Muscle of back (tissue), 11 donors: ENCODE data around the gene CNTNAP5. TPM values are rescaled to one million over a fixed set of nuclear protein-coding genes. Genes with fewer than 3 reads are reported as not detected.
A peak's percentile ranks its signal among the peaks of the same experiment; 100 is the strongest.

ENCODE experiments used
- DNase-seq, 3 donors: peaks; one replicate each; pipeline versions ENCODE4 v3.0.0 to v3.0.0-alpha.2; 2013
- polyA plus RNA-seq, 10 donors: library from polyadenylated mRNA; unstranded; fragments of 120-200 nt; gene quantifications; one replicate each; pipeline ENCODE4 v1.2.1, GENCODE V29; 2013; ENCODE audit not compliant: insufficient read length in 10 of 10

The CNTNAP5 gene
- polyA plus RNA-seq, 10 donors, result 0.14 to 0.47 (median 0.19) TPM

GRCh38 chr2:124542932-124543640, 518.0 kb downstream of the CNTNAP5 start:
- DNase-seq, result peak in 1 of 3 donors; percentile 38

GRCh38 chr2:124547700-124548099, 522.6 kb downstream of the CNTNAP5 start:
- DNase-seq, result no peak

GRCh38 chr2:124558277-124558905, 533.3 kb downstream of the CNTNAP5 start:
- DNase-seq, result no peak

GRCh38 chr2:124559236-124559635, 534.1 kb downstream of the CNTNAP5 start:
- no peak for DNase-seq

- no peak for DNase-seq
Measured at GRCh38 chr2:124560592-124561112, 535.6 kb downstream of the CNTNAP5 start.

- no peak for DNase-seq
Measured at GRCh38 chr2:124561486-124561885, 536.4 kb downstream of the CNTNAP5 start.

- no peak for DNase-seq
Measured at GRCh38 chr2:124563426-124563825, 538.3 kb downstream of the CNTNAP5 start.

GRCh38 chr2:124566518-124566970, 541.5 kb downstream of the CNTNAP5 start:
- no peak for DNase-seq

- DNase-seq, result no peak
Measured at GRCh38 chr2:124570872-124571271, 545.8 kb downstream of the CNTNAP5 start.

- DNase-seq, result no peak
Measured at GRCh38 chr2:124571836-124572235, 546.7 kb downstream of the CNTNAP5 start.

GRCh38 chr2:124572934-124573634, 548.0 kb downstream of the CNTNAP5 start:
- DNase-seq, result no peak

GRCh38 chr2:124575497-124575896, 550.4 kb downstream of the CNTNAP5 start:
- DNase-seq, result no peak

GRCh38 chr2:124580263-124580662, 555.2 kb downstream of the CNTNAP5 start:
- DNase-seq, result no peak

- no peak for DNase-seq
Measured at GRCh38 chr2:124582387-124582786, 557.3 kb downstream of the CNTNAP5 start.

- DNase-seq, result no peak
Measured at GRCh38 chr2:124584615-124585014, 559.5 kb downstream of the CNTNAP5 start.

- DNase-seq, result no peak
Measured at GRCh38 chr2:124585277-124585676, 560.2 kb downstream of the CNTNAP5 start.

- no peak for DNase-seq
Measured at GRCh38 chr2:124586210-124586609, 561.1 kb downstream of the CNTNAP5 start.

GRCh38 chr2:124586835-124587234, 561.7 kb downstream of the CNTNAP5 start:
- DNase-seq, result no peak

- no peak for DNase-seq
Measured at GRCh38 chr2:124589971-124590370, 564.9 kb downstream of the CNTNAP5 start.

GRCh38 chr2:124602759-124603158, 577.7 kb downstream of the CNTNAP5 start:
- DNase-seq, result no peak

GRCh38 chr2:124604940-124605339, 579.9 kb downstream of the CNTNAP5 start:
- DNase-seq, result no peak

- no peak for DNase-seq
Measured at GRCh38 chr2:124607679-124608078, 582.6 kb downstream of the CNTNAP5 start.

GRCh38 chr2:124609667-124610066, 584.6 kb downstream of the CNTNAP5 start:
- DNase-seq, result no peak
